Measurements from ENCODE around the gene TMEM223.
A peak's percentile ranks its signal among the peaks of the same experiment; 100 is the strongest.
"Not testable (repeated sequence)": the region's sequence is repeated elsewhere in the genome, so short reads cannot be mapped to it uniquely, and the experiment has no call there.

Gene TMEM223, protein sequence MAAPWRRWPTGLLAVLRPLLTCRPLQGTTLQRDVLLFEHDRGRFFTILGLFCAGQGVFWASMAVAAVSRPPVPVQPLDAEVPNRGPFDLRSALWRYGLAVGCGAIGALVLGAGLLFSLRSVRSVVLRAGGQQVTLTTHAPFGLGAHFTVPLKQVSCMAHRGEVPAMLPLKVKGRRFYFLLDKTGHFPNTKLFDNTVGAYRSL

GRCh38 chr11:62791501-62792201 is at the start of gene TMEM223:
Gene TMEM223, minus strand, starts transcription at chr11:62792006. Its CDS starts 12 bp downstream, at chr11:62791994.
- DNase-seq = peak; percentile 50

- peak; percentile 56 for DNase-seq
Observed at GRCh38 chr11:62840721-62841360, 49.0 kb upstream of the TMEM223 start.

GRCh38 chr11:62839050-62839945 is 47.5 kb upstream of the TMEM223 start, which contains the start of gene WDR74:
Gene WDR74, minus strand, starts transcription at chr11:62839590. Its CDS starts 20 bp downstream, at chr11:62839570.
- peak; percentile 78 for DNase-seq

- DNase-seq = no peak
Observed at GRCh38 chr11:62835336-62835735, 43.5 kb upstream of the TMEM223 start.

- no peak for DNase-seq
Observed at GRCh38 chr11:62832336-62833234, 40.8 kb upstream of the TMEM223 start, which contains the start of gene TEX54. Gene TEX54, minus strand, starts transcription at chr11:62832841.

GRCh38 chr11:62831520-62832335 is 39.9 kb upstream of the TMEM223 start, which contains the start of gene STX5:
Gene STX5, minus strand, starts transcription at chr11:62832051. Its CDS starts 808 bp downstream, at chr11:62831243.
- DNase-seq = peak; percentile 90

DNA sequence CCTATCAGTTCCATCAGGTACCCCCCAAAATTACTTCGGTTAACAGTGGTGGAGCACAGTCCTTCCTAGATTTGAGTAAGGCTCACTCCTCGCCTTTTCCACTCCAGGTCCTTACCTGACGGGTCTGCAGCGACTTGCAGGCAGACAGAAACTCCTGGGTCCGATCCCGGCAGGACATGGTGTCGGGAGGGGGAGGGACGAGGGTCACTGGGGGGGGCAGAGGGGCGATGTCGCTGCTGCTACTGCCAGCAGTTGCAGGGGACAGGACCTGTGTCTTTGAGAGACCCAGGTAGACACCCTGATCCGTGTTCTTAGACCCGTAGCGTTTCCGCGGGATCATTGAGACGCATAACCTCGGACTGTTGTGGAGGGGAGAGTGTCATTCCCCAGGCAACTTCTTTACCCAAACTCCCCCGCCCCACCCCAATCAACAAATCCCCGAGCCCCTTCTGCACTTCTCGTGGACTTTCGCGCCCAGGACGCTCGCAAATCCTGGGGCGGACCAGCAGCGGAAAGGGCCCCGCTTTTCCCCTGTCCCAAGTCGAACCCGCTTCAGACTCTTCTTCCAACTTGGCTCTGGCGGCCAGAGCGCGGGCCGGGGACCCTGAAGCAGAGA is 39.2 kb upstream of the TMEM223 start:
- DNase-seq = no peak

GRCh38 chr11:62828130-62828529 is 36.3 kb upstream of the TMEM223 start:
- not testable (repeated sequence) for DNase-seq

DNA sequence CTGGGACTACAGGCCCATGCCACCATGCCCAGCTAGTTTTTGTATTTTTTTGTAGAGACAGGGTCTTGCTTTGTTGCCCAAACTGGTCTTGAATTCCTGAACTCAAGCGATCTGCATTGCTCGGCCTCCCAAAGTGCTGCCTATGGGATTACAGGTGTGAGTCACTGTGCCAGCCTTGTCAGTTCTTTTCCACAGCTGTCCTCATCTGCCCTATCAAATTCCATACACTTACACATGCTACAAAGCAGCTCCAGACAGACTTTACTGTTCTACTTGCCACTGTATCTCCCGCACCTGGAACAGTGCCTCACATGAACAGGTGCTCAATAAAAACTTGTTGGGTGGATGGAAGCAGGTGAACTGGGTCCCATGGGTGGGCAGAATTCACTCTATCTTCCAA is 31.9 kb upstream of the TMEM223 start:
- no peak for DNase-seq

- no peak for DNase-seq
Observed at GRCh38 chr11:62817129-62817528, 25.3 kb upstream of the TMEM223 start.

DNA sequence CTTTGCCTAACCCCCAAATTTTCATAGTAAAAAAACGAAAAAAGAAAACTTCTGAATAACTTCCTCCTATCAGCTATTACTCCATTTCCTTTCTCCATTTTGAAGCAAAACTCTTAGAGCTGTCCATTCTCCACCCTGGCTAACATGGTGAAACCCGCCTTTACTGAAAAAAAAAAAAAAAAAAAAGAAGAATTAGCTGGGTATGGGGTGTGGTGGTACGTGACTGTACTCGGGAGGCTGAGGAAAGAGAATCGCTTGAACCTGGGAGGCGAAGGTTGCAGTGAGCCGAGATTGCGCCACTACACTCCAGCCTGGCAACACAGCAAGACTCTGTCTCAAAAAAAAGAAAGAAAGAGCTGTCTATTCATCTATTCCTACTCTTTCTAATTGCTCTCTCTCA is 24.8 kb upstream of the TMEM223 start:
- DNase-seq = peak; percentile 60

GRCh38 chr11:62811659-62812058 is 19.9 kb upstream of the TMEM223 start:
- DNase-seq = no peak

GRCh38 chr11:62810748-62811147 is 18.9 kb upstream of the TMEM223 start:
- no peak for DNase-seq

GRCh38 chr11:62806611-62807121 is 14.9 kb upstream of the TMEM223 start:
- peak; percentile 48 for DNase-seq

DNA sequence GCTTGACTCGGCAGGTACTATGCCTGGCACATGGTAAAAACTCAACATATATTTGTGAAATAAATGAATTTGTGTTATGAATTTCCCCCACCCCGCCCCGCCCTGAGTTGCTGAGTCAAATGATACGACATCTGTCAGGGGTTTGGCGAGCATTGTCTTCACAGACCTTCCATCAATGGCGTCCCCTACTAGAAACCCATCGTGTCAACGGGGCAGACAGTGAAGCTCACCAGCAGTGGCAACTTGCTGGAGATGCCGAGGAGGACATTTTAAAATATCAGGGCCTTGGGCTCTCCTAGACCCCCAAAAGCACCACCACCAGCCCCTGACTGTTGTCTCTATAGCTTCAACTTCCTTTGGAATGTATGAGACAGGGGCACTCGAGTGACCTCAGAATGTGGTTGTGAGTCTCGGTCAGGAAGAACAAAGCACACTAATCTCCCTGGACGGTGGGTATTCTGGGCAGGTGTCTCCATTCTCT is 14.2 kb upstream of the TMEM223 start:
- DNase-seq = no peak

GRCh38 chr11:62805076-62805892 is 13.5 kb upstream of the TMEM223 start, which contains the start of gene NXF1:
Gene NXF1, minus strand, starts transcription at chr11:62805440. Its CDS starts 84 bp downstream, at chr11:62805356.
- peak; percentile 80 for DNase-seq

GRCh38 chr11:62804310-62805075 is 12.7 kb upstream of the TMEM223 start:
- DNase-seq = no peak

- DNase-seq = no peak
Observed at GRCh38 chr11:62801071-62801470, 9.3 kb upstream of the TMEM223 start.
